Measurements from ENCODE around the gene METTL1.

METTL1 gene

GRCh38 chr12:57751788-57752667 is 19.9 kb downstream of the METTL1 start, which contains the start of gene CDK4:
Gene CDK4 (minus strand): TSS chr12:57752310. CDS start chr12:57751717, 593 bp downstream.
- peak; percentile 97 to 98 for DNase-seq

- DNase-seq, result no peak
Measured at GRCh38 chr12:57751432-57751787, 20.5 kb downstream of the METTL1 start.

GRCh38 chr12:57750561-57751431 is 21.1 kb downstream of the METTL1 start:
- no peak for DNase-seq

- no peak for DNase-seq
Measured at GRCh38 chr12:57749061-57749460, 22.8 kb downstream of the METTL1 start.

GRCh38 chr12:57746025-57746424 is 25.9 kb downstream of the METTL1 start:
- no peak for DNase-seq

GRCh38 chr12:57745485-57745881 is 26.4 kb downstream of the METTL1 start:
- DNase-seq, result peak; percentile 41 to 43

GRCh38 chr12:57744777-57745484 is 27.0 kb downstream of the METTL1 start, which contains the start of gene TSPAN31:
Gene TSPAN31 (plus strand): TSS chr12:57745039. CDS start chr12:57745155, 116 bp downstream.
- peak; percentile 93 to 95 for DNase-seq

GRCh38 chr12:57744194-57744776 is 27.6 kb downstream of the METTL1 start:
- peak; percentile 88 for DNase-seq

- no peak for DNase-seq
Measured at GRCh38 chr12:57743769-57744168, 28.1 kb downstream of the METTL1 start.

- DNase-seq, result peak; percentile 81 to 85
Measured at GRCh38 chr12:57741844-57742738, 29.8 kb downstream of the METTL1 start.

- no peak for DNase-seq
Measured at GRCh38 chr12:57741413-57741789, 30.5 kb downstream of the METTL1 start.

- peak; percentile 76 to 81 for DNase-seq
Measured at GRCh38 chr12:57740656-57741412, 31.1 kb downstream of the METTL1 start.

GRCh38 chr12:57739914-57740538 is 31.9 kb downstream of the METTL1 start:
- no peak for DNase-seq

- DNase-seq, result no peak
Measured at GRCh38 chr12:57739387-57739786, 32.5 kb downstream of the METTL1 start.

GRCh38 chr12:57738661-57739237 is 33.2 kb downstream of the METTL1 start, which contains the start of gene AGAP2:
Gene AGAP2 (minus strand): TSS chr12:57738742. CDS start chr12:57738246, 496 bp downstream.
- no peak for DNase-seq

GRCh38 chr12:57737467-57738460 is 34.1 kb downstream of the METTL1 start:
- no peak for DNase-seq

- no peak for DNase-seq
Measured at GRCh38 chr12:57736741-57737466, 35.0 kb downstream of the METTL1 start.
